ENCODE results near the gene RAB12.

Gene RAB12

GRCh38 chr18:8584798-8585197 is 24.4 kb upstream of the RAB12 start:
- TF ChIP-seq, protein P1, sequence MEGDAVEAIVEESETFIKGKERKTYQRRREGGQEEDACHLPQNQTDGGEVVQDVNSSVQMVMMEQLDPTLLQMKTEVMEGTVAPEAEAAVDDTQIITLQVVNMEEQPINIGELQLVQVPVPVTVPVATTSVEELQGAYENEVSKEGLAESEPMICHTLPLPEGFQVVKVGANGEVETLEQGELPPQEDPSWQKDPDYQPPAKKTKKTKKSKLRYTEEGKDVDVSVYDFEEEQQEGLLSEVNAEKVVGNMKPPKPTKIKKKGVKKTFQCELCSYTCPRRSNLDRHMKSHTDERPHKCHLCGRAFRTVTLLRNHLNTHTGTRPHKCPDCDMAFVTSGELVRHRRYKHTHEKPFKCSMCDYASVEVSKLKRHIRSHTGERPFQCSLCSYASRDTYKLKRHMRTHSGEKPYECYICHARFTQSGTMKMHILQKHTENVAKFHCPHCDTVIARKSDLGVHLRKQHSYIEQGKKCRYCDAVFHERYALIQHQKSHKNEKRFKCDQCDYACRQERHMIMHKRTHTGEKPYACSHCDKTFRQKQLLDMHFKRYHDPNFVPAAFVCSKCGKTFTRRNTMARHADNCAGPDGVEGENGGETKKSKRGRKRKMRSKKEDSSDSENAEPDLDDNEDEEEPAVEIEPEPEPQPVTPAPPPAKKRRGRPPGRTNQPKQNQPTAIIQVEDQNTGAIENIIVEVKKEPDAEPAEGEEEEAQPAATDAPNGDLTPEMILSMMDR (conservative IDR thresholded peaks at IDR 0.05; ENCODE audit: low read depth), result no peak
- H3K27ac ChIP-seq, result no peak overlapping the region
- no peak for DNase-seq (ENCODE audit: low spot score)
- POLR2A ChIA-PET (ENCODE audit: low non-redundant PET), result no interaction called here
- CTCF ChIA-PET, result no interaction called here

- ChIA-PET POLR2A (ENCODE audit: low non-redundant PET) (no interaction called here), CTCF (no interaction called here)
- TF ChIP-seq, protein P1 (conservative IDR thresholded peaks at IDR 0.05; ENCODE audit: low read depth), result no peak
- no peak for DNase-seq (ENCODE audit: low spot score)
- H3K27ac ChIP-seq, result no peak overlapping the region
These were observed 22.3 kb upstream of the RAB12 start for GRCh38 chr18:8586941-8587340.

- ChIA-PET POLR2A (ENCODE audit: low non-redundant PET) (no interaction called here), CTCF (no interaction called here)
- DNase-seq (ENCODE audit: low spot score), result no peak
- no peak overlapping the region for H3K27ac ChIP-seq
- TF ChIP-seq, protein P1 (conservative IDR thresholded peaks at IDR 0.05; ENCODE audit: low read depth), result no peak
These were observed 13.8 kb upstream of the RAB12 start for GRCh38 chr18:8595445-8595844.

- no peak overlapping the region for H3K27ac ChIP-seq
- POLR2A ChIA-PET (ENCODE audit: low non-redundant PET), result no interaction called here
- CTCF ChIA-PET, result interaction anchor here (0.7 to 3.9 kb wide), 2 partner anchors 8 to 25 kb away, joined by 3 to 22 read pairs; partner anchors contain the start of gene RAB12
- TF ChIP-seq, protein P1 (conservative IDR thresholded peaks at IDR 0.05; ENCODE audit: low read depth), result no peak
- no peak for DNase-seq (ENCODE audit: low spot score)
These were observed 7.8 kb upstream of the RAB12 start for GRCh38 chr18:8601277-8602032.

DNA sequence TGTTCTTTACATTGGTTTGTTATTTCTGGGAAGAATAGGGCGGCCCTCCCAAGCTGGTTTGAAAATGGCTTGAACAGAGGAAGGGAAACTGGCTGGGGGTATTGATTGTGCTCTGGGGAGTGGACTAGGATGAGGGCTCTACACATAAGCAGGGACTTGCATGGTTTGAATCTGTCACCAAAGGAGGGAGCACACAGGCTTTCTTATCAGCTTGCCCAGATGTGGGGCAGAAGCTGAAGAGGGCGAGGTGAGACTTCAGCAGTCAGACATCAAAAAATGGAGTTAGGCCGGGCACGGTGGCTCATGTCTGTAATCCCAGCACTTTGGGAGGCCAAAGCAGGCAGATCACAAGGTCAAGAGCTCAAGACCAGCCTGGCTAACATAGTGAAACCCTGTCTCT is 7.2 kb upstream of the RAB12 start:
- POLR2A ChIA-PET (ENCODE audit: low non-redundant PET), result no interaction called here
- no peak for DNase-seq (ENCODE audit: low spot score)
- TF ChIP-seq, protein P1 (conservative IDR thresholded peaks at IDR 0.05; ENCODE audit: low read depth), result no peak
- CTCF ChIA-PET, result no interaction called here
- H3K27ac ChIP-seq, result no peak overlapping the region

GRCh38 chr18:8602557-8602956 is 6.7 kb upstream of the RAB12 start:
- no peak overlapping the region for H3K27ac ChIP-seq
- TF ChIP-seq, protein P1 (conservative IDR thresholded peaks at IDR 0.05; ENCODE audit: low read depth), result no peak
- ChIA-PET CTCF (no interaction called here), POLR2A (ENCODE audit: low non-redundant PET) (no interaction called here)
- DNase-seq (ENCODE audit: low spot score), result no peak

Measured in RWPE1 (cell line).